Mesothelial cell of epicardium (in vitro differentiated cells): ENCODE data around the gene UGT2B28. TPM values are rescaled to one million over a fixed set of nuclear protein-coding genes. Genes with fewer than 3 reads are reported as not detected.
A peak's percentile ranks its signal among the peaks of the same experiment; 100 is the strongest.
"Not testable (repeated sequence)": the region's sequence is repeated elsewhere in the genome, so short reads cannot be mapped to it uniquely, and the experiment has no call there.

Experiments
- DNase-seq, 2 experiments: peaks; one replicate each; pipeline ENCODE4 v3.0.0; 2021; ENCODE audit warnings: low spot score in 2 of 2; ENCODE audit not compliant: unreplicated experiment in 2 of 2
- H3K27ac Mint-ChIP-seq: 2 replicates; pipeline ENCODE4 v1.8.0; 2021; ENCODE audit warnings: mixed read lengths
- H3K27me3 Mint-ChIP-seq: 2 replicates; pipeline ENCODE4 v1.8.0; 2021; ENCODE audit warnings: low read depth, mixed read lengths
- H3K36me3 Mint-ChIP-seq: 2 replicates; pipeline ENCODE4 v1.8.0; 2021; ENCODE audit warnings: mixed read lengths
- H3K4me1 Mint-ChIP-seq: 2 replicates; pipeline ENCODE4 v1.8.0; 2021; ENCODE audit warnings: mixed read lengths
- H3K4me3 Mint-ChIP-seq: 2 replicates; pipeline ENCODE4 v1.8.0; 2021; ENCODE audit warnings: mild to moderate bottlenecking, moderate library complexity, mixed read lengths
- H3K9me3 Mint-ChIP-seq: 2 replicates; pipeline ENCODE4 v1.8.0; 2021; ENCODE audit warnings: mixed read lengths
- CTCF ChIP-seq: fragments of 200-600 bp; sonication (generic); IDR thresholded peaks from one replicate; pipeline ENCODE4 v1.5.0; 2021; ENCODE audit warnings: antibody characterized with exemption; ENCODE audit not compliant: unreplicated experiment
- total RNA-seq: library from RNA; stranded (reverse); gene quantifications from 3 replicates; pipeline ENCODE4 v1.2.1, GENCODE V29; 2021

The UGT2B28 gene
- total RNA-seq, 1 donor from 2014 or later, result not detected

GRCh38 chr4:69310262-69310661 lies 30.0 kb downstream of the UGT2B28 start:
- not testable (repeated sequence) for H3K9me3 Mint-ChIP-seq, H3K4me3 Mint-ChIP-seq, H3K27me3 Mint-ChIP-seq, H3K27ac Mint-ChIP-seq, H3K36me3 Mint-ChIP-seq, DNase-seq, H3K4me1 Mint-ChIP-seq

- not testable (repeated sequence) for H3K4me3 Mint-ChIP-seq, H3K27me3 Mint-ChIP-seq, H3K27ac Mint-ChIP-seq, H3K36me3 Mint-ChIP-seq, H3K9me3 Mint-ChIP-seq, H3K4me1 Mint-ChIP-seq
- peak; percentile 73 for TF ChIP-seq CTCF
- peak in 1 of 2 experiments; percentile 43 for DNase-seq
Observed at GRCh38 chr4:69317669-69318298, 37.5 kb downstream of the UGT2B28 start.

GRCh38 chr4:69321153-69321729 lies 41.0 kb downstream of the UGT2B28 start:
- no peak for TF ChIP-seq CTCF
- H3K9me3 Mint-ChIP-seq, result no peaks in the 10 kb centered on the region
- no peak overlapping the region for H3K4me3 Mint-ChIP-seq
- no peaks in the 10 kb centered on the region for H3K36me3 Mint-ChIP-seq
- H3K4me1 Mint-ChIP-seq, result peaks cover 5% of the 10 kb centered on the region
- DNase-seq, result no peak
- H3K27ac Mint-ChIP-seq, result no peak overlapping the region
- H3K27me3 Mint-ChIP-seq, result no peaks in the 10 kb centered on the region

- no peaks in the 10 kb centered on the region for H3K27me3 Mint-ChIP-seq
- no peak overlapping the region for H3K4me3 Mint-ChIP-seq
- DNase-seq, result no peak
- no peak for TF ChIP-seq CTCF
- H3K9me3 Mint-ChIP-seq, result no peaks in the 10 kb centered on the region
- peaks cover 5% of the 10 kb centered on the region for H3K4me1 Mint-ChIP-seq
- H3K36me3 Mint-ChIP-seq, result no peaks in the 10 kb centered on the region
- no peak overlapping the region for H3K27ac Mint-ChIP-seq
Observed at GRCh38 chr4:69322055-69322454, 41.8 kb downstream of the UGT2B28 start.

GRCh38 chr4:69323284-69323683 lies 43.0 kb downstream of the UGT2B28 start:
- H3K36me3 Mint-ChIP-seq, result no peaks in the 10 kb centered on the region
- no peak overlapping the region for H3K27ac Mint-ChIP-seq
- H3K4me3 Mint-ChIP-seq, result no peak overlapping the region
- no peaks in the 10 kb centered on the region for H3K9me3 Mint-ChIP-seq
- H3K27me3 Mint-ChIP-seq, result no peaks in the 10 kb centered on the region
- no peak for TF ChIP-seq CTCF
- H3K4me1 Mint-ChIP-seq, result peaks cover 2% of the 10 kb centered on the region
- DNase-seq, result no peak

GRCh38 chr4:69330345-69331047 lies 50.2 kb downstream of the UGT2B28 start:
- peaks cover 13% of the 10 kb centered on the region for H3K9me3 Mint-ChIP-seq
- no peaks in the 10 kb centered on the region for H3K4me1 Mint-ChIP-seq

GRCh38 chr4:69331304-69331703 lies 51.0 kb downstream of the UGT2B28 start:
- peaks cover 13% of the 10 kb centered on the region for H3K9me3 Mint-ChIP-seq
- not testable (repeated sequence) for DNase-seq, H3K4me1 Mint-ChIP-seq, H3K27ac Mint-ChIP-seq, H3K36me3 Mint-ChIP-seq, H3K4me3 Mint-ChIP-seq, H3K27me3 Mint-ChIP-seq

More at GRCh38 chr4:69330345-69331047, 50.2 kb downstream of the UGT2B28 start:
- H3K27ac Mint-ChIP-seq, result no peak overlapping the region
- no peak for TF ChIP-seq CTCF
- no peak for DNase-seq
- H3K4me3 Mint-ChIP-seq, result no peak overlapping the region
- H3K27me3 Mint-ChIP-seq, result no peaks in the 10 kb centered on the region
- H3K36me3 Mint-ChIP-seq, result peaks cover 3% of the 10 kb centered on the region

- not testable (repeated sequence) for H3K4me3 Mint-ChIP-seq, H3K27ac Mint-ChIP-seq, H3K36me3 Mint-ChIP-seq, DNase-seq, H3K4me1 Mint-ChIP-seq, H3K27me3 Mint-ChIP-seq
- H3K9me3 Mint-ChIP-seq, result peaks cover 13% of the 10 kb centered on the region
Observed at GRCh38 chr4:69335485-69335884, 55.2 kb downstream of the UGT2B28 start.

- H3K9me3 Mint-ChIP-seq, H3K36me3 Mint-ChIP-seq, H3K27ac Mint-ChIP-seq, H3K27me3 Mint-ChIP-seq, H3K4me1 Mint-ChIP-seq, H3K4me3 Mint-ChIP-seq, DNase-seq: not testable (repeated sequence)
Observed at GRCh38 chr4:69343114-69343513, 62.8 kb downstream of the UGT2B28 start.
